ENCODE data around the gene PRUNE2.
"Not testable (repeated sequence)": the region's sequence is repeated elsewhere in the genome, so short reads cannot be mapped to it uniquely, and the experiment has no call there.

Gene PRUNE2

GRCh38 chr9:76619197-76619596, 286.7 kb downstream of the PRUNE2 start:
- peak in 1 of 2 donors; percentile 44 for DNase-seq

GRCh38 chr9:76618762-76619161, 287.2 kb downstream of the PRUNE2 start:
- peak; percentile 74 for DNase-seq

- DNase-seq = no peak
These were observed 288.3 kb downstream of the PRUNE2 start for GRCh38 chr9:76617497-76618175.

- DNase-seq = no peak
These were observed 289.1 kb downstream of the PRUNE2 start for GRCh38 chr9:76616780-76617179.

GRCh38 chr9:76615177-76615603, 290.7 kb downstream of the PRUNE2 start:
- DNase-seq = peak; percentile 60 to 66

- no peak for DNase-seq
These were observed 291.9 kb downstream of the PRUNE2 start for GRCh38 chr9:76613974-76614373.

GRCh38 chr9:76613150-76613781, 292.6 kb downstream of the PRUNE2 start:
- DNase-seq = no peak

GRCh38 chr9:76610011-76610352, 295.9 kb downstream of the PRUNE2 start:
- DNase-seq = peak; percentile 76 to 81

GRCh38 chr9:76609285-76610010, 296.5 kb downstream of the PRUNE2 start:
- peak in 1 of 2 donors; percentile 48 for DNase-seq

- DNase-seq = peak; percentile 76 to 92
These were observed 297.2 kb downstream of the PRUNE2 start for GRCh38 chr9:76608575-76609273.

GRCh38 chr9:76607730-76608436, 298.0 kb downstream of the PRUNE2 start:
- DNase-seq = peak; percentile 59 to 70

GRCh38 chr9:76605321-76605900, 300.5 kb downstream of the PRUNE2 start:
- no peak for DNase-seq

- peak in 1 of 2 donors; percentile 55 for DNase-seq
These were observed 301.9 kb downstream of the PRUNE2 start for GRCh38 chr9:76603931-76604570.

- peak; percentile 73 to 84 for DNase-seq
These were observed 302.4 kb downstream of the PRUNE2 start for GRCh38 chr9:76603448-76603895.

GRCh38 chr9:76602199-76602598, 303.7 kb downstream of the PRUNE2 start:
- DNase-seq = no peak

- DNase-seq = no peak
These were observed 305.8 kb downstream of the PRUNE2 start for GRCh38 chr9:76600007-76600615.

- no peak for DNase-seq
These were observed 306.9 kb downstream of the PRUNE2 start for GRCh38 chr9:76598981-76599380.

- DNase-seq = peak; percentile 89 to 90
These were observed 310.3 kb downstream of the PRUNE2 start for GRCh38 chr9:76595645-76596044.

- no peak for DNase-seq
These were observed 311.0 kb downstream of the PRUNE2 start for GRCh38 chr9:76594764-76595424.

- DNase-seq = not testable (repeated sequence)
These were observed 311.8 kb downstream of the PRUNE2 start for GRCh38 chr9:76593961-76594735.

Data from inflammatory macrophage treated with lipopolysaccharide for 1 hour (primary cell).